AG04450 (cell line): ENCODE results near the gene CPN2. TPM values are rescaled to one million over a fixed set of nuclear protein-coding genes. Genes with fewer than 3 reads are reported as not detected.

Source experiments
- CTCF ChIA-PET: fragments of 300-600, 350-600 bp; formaldehyde crosslinking; extraction: SDS; loops from one replicate; lab custom pipeline; 2022; ENCODE audit warnings: antibody characterized with exemption, inconsistent platforms; lab: Charles Lee
- POLR2A ChIA-PET: fragments of 350-600 bp; formaldehyde crosslinking; extraction: SDS; loops from one replicate; lab custom pipeline; 2021; ENCODE audit warnings: antibody characterized with exemption, inconsistent platforms; lab: Yijun Ruan, JAX
- DNase-seq: peaks from one replicate; pipeline ENCODE4 v3.0.0-alpha.2; 2011; ENCODE audit warnings: low read depth, low spot score
- H3K27ac ChIP-seq: one replicate; pipeline ENCODE4 v1.5.1; 2012; ENCODE audit warnings: low read depth, low read length, control low read depth
- H3K27me3 ChIP-seq: one replicate; pipeline ENCODE4 v1.6.0; 2012; ENCODE audit warnings: low read length; ENCODE audit not compliant: control insufficient read depth, insufficient read depth
- H3K4me3 ChIP-seq: 2 replicates; pipeline ENCODE4 v1.5.1; 2011; ENCODE audit warnings: mild to moderate bottlenecking, low read depth, low read length, control low read depth
- H3K9me3 ChIP-seq: 2 replicates; pipeline ENCODE4 v1.5.1; 2012; ENCODE audit warnings: low read length; ENCODE audit not compliant: control insufficient read depth, insufficient read depth
- CTCF ChIP-seq: IDR thresholded peaks from 2 replicates; pipeline ENCODE4 v1.5.1; 2011; ENCODE audit warnings: low read depth, low read length, control low read depth, inconsistent platforms
- polyA plus RNA-seq: library from polyadenylated mRNA; depleted of rRNA; stranded (reverse); fragments of >200 nt; gene quantifications from 2 replicates; pipeline ENCODE4 v1.2.3, GENCODE V29; 2011

The CPN2 gene
- polyA plus RNA-seq, 1 experiment, result not detected

GRCh38 chr3:194379231-194379630 is 28.1 kb upstream of the CPN2 start:
- Histone ChIP-seq H3K9me3 (no peaks in the 10 kb centered on the region), H3K27ac (no peak overlapping the region), H3K4me3 (no peak overlapping the region), H3K27me3 (peaks cover 20% of the 10 kb centered on the region)
- TF ChIP-seq CTCF, result no peak
- CTCF ChIA-PET, result interaction anchor here (1.3 to 1.6 kb wide), 2 partner anchors 16 to 64 kb away, joined by 3 to 5 read pairs; no protein-coding TSS in a partner anchor
- POLR2A ChIA-PET, result interaction anchor here (0.6 kb wide), 1 partner anchor 17 kb away, joined by 3 read pairs; no protein-coding TSS in a partner anchor
- DNase-seq, result no peak

- CTCF ChIA-PET, result interaction anchor here (0.7 to 2.0 kb wide), 2 partner anchors 19 to 34 kb away, joined by 3 to 9 read pairs; no protein-coding TSS in a partner anchor
These were observed 26.6 kb upstream of the CPN2 start for GRCh38 chr3:194377708-194378107.

GRCh38 chr3:194376241-194376560 is 25.1 kb upstream of the CPN2 start:
- Histone ChIP-seq H3K27me3 (peaks cover 11% of the 10 kb centered on the region), H3K9me3 (no peaks in the 10 kb centered on the region), H3K4me3 (no peak overlapping the region), H3K27ac (no peak overlapping the region)
- CTCF ChIA-PET, result interaction anchor here (2.0 kb wide), 1 partner anchor 32 kb away, joined by 9 read pairs; no protein-coding TSS in a partner anchor
- no peak for TF ChIP-seq CTCF
- no peak for DNase-seq
- POLR2A ChIA-PET, result no interaction called here

More at GRCh38 chr3:194377708-194378107, 26.6 kb upstream of the CPN2 start:
- no peaks in the 10 kb centered on the region for H3K9me3 ChIP-seq
- POLR2A ChIA-PET, result no interaction called here
- DNase-seq, result no peak
- no peak overlapping the region for H3K27ac ChIP-seq
- TF ChIP-seq CTCF, result no peak
- H3K27me3 ChIP-seq, result peaks cover 11% of the 10 kb centered on the region
- H3K4me3 ChIP-seq, result no peak overlapping the region

GRCh38 chr3:194375473-194376240 is 24.5 kb upstream of the CPN2 start:
- no peak for DNase-seq
- CTCF ChIA-PET, result interaction anchor here (0.9 kb wide), 1 partner anchor 32 kb away, joined by 4 read pairs; no protein-coding TSS in a partner anchor

More at GRCh38 chr3:194375473-194376240, 24.5 kb upstream of the CPN2 start:
- Histone ChIP-seq H3K27ac (no peak overlapping the region), H3K27me3 (peaks cover 11% of the 10 kb centered on the region), H3K9me3 (no peaks in the 10 kb centered on the region), H3K4me3 (no peak overlapping the region)
- POLR2A ChIA-PET, result no interaction called here
- no peak for TF ChIP-seq CTCF
